DMS153 (cell line): ENCODE data around the gene BOK.
"Not testable (repeated sequence)": the region's sequence is repeated elsewhere in the genome, so short reads cannot be mapped to it uniquely, and the experiment has no call there.

Experiments
- DNase-seq: peaks from one replicate; lab custom pipeline; 2025; lab: John Stamatoyannopoulos, UW

BOK gene, protein sequence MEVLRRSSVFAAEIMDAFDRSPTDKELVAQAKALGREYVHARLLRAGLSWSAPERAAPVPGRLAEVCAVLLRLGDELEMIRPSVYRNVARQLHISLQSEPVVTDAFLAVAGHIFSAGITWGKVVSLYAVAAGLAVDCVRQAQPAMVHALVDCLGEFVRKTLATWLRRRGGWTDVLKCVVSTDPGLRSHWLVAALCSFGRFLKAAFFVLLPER

DNA sequence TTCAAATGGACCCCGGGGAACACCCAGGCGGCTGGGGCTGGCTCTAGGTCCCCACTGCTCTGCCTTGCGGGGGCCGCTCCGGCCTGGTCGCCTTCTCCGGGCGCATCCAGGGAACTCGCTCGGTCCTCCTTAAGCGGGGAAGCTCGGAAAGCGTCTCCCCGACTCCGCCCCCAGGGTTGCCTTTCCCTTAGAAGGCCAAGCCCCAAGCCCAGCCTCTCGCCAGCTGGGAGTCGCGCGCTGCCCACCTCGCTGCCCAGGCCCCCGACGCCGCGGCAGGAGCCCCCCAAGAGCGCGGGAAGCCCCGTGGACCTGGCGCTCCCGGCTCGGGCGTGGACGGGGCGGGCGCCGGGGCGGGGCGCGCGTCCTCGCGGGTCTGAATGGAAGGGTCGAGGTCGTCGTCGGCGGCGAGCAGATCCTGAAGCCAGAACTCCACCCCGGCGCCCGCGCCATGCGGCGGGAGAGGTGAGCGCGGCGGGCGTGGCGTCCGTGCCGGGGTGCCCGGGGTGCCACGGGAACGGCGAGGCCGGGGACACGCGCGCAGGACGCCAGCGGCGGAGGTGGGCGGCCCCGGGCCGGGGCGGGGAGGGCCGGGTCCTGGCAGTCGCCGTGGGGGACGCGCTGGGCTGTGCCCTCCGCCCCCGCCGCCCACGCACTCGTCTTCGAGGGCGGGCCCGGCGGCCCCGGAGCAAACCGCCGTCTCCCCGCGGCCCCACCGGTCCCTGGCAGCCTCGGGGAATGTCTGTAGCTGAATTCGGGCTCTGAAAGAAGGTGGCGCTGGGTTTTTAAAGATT, at the start of gene BOK:
TSS of gene BOK (plus strand) at position 214 of the 791 bp plus-strand sequence. CDS start 739 bp downstream, outside the sequence.
- peak; percentile 34 for DNase-seq

DNA sequence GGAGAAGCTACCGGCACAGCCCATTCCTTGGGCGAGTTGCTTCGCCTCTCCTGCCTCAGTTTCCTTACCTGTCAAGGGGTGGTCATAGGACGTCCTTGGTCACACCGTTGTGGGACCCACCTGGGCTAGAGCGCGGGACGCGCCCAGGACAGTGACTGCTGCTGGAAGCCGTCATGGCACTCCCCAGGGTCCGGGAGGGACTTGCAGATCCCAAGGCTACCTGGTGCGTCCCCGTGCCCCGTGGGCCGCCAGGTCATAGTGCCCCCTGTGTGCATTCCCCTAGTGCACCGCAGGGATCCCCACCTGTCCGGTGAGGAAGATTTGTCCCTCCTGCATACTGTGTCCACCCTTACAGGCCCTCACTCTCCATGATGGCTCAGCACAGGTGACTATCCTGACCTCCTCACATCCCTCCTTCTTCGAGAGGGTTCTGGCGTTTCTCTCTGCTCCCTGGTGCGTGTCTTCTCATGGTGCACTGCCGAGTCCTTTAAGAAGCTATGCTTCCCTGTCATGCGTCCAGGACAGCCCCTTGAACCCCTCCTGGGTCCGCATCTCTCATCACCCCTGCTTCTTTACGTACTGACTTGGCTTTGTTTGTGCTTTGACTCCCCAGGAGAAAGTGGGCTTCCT, 49.3 kb upstream of the BOK start:
- DNase-seq = no peak

DNA sequence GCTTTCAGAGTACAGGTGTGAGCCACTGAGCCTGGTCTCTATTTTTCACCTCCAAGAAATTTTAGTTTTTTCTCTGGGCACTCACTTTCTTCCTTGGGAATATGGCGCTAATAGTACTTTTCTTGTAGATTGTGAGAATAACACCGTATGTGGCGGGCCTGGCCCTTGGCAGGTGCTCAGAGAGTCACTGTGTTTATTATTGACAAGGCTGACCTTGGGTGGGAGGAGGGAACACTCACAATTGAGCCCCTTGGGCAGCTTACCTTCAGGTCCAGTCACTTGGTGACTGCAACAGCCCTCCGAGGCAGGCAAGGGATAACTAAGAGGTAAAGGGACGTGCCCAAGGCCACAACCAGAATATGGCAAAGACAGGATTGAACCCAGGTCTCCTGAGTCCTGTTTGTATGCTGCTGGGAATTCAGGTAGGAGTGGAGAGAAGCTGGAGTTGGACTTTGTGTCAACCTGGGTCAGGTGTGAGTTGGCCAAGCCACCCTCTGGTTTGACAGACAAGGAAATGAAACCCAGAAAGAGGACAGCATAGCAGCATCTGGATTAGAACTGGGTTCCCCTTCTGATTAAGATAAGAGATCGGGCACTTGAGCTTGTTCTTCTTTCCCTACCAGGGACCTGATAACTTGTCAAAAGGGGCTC, 47.3 kb upstream of the BOK start:
- no peak for DNase-seq

DNA sequence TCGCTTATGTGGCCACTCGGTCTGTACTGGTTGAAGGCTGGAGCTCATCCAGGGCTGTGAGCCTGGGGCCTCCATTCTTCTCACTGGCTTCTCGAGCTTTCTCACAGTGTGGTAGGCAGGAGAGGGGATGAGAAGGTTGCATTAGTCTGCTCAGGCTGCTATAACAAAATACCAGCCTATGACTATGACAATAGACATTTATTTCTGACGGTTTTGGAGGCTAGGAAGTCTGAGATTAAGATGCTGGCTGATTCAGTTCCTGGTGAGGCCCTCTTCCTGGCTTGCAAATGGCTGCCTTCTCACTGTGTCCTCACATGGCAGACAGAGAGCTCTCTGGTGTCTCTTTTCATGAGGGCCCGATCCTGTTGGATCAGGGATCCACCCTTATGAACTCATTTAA, 44.0 kb upstream of the BOK start:
- no peak for DNase-seq

DNA sequence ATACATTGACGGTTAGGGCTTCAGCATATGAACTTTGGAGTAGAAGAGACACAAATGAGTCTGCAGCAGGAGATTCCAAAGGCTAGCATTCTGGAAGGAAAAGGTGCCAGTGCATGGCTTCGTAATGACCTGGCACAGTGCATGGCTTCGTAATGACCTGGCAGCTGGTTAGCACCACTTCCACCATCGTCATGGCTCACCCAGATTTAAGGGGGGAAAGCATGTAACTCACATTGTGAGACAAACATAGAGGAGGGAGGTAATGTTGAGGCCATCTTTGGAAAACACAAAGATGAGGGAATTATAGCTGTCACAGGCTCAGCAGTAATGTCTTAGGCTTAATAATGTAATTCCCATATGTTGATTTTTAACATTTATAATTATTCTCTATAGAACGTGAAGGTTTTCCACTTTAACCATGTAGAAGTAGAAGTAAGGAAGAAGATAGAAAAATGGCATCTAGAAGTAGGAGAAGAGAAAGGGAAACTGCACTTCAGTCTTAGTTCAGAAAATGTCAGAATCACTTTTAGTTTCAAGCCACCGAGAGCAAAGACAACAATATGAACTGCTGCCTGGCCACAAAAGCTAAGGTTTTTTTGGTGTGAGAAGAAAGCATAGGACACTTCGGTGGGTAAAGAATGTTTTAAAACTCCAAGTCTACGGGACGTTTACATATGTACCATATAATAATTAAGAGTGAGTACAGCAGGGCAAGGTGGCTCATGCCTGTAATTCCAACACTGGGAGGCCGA, 43.4 kb upstream of the BOK start:
- DNase-seq = no peak

DNA sequence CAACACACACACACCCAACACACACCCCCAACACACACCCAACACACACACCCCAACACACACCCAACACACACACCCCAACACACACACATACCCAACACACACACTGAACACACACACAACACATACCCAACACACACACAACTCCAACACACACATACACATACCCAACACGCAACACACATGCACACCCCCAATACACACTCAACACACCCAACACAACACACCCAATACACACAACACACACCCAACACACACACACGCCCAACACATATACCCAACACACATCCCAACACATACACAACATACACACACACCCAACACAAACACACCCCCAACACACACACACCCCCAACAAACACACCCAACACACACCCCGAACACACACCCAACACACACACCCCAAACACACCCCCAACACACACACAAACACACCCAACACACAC, 42.0 kb upstream of the BOK start:
- DNase-seq = no peak

DNA sequence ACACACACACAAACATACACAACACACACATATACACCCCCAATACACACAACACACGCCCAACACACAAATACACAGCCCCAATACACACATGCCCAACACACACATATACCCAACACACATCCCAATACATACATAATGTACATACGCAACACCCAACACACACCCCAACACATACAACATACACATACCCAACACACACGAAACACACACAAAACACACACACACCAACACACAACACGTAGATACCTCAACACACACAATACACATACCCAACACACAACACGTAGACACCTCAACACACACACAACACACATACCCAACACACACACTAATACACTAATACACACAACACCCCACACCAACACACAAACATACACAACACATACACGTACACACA, 41.2 kb upstream of the BOK start:
- no peak for DNase-seq

DNA sequence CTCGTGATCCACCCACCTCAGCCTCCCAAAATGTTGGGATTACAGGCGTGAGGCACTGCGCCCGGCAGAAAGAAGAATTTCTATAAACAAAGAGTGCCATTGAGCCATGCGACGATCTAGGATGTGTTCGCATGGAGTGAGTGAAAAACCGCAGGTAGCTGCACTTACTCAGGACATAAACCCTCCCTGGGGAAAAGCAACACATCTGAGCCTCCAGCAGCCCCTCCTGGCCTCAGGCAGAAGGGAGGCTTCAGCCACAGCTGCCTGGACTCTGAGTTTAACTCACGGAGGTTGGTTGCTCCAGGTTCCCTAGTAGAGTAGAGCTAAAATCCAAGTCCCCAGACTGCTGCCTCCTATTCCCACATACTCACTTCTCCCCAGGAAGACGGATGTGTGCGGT, 38.9 kb upstream of the BOK start:
- no peak for DNase-seq

DNA sequence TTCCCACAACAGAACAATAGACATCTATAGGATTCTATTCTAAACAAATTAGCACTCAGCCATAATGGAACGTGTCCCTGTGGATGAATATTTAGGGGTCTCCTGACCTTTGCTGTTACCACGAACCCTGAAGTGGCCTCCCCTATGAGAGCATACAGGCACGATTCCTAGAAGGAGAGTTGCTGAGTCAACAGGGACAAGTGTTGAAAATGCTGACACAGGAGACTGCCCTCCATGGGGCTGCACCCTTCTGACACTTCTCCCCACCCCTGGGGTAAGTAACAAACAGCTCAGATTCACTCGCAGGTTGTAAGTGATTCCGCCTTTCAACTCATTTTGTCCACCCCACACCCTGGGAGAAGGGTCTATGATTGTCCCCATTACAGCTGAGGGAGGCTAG, 36.1 kb upstream of the BOK start:
- no peak for DNase-seq

DNA sequence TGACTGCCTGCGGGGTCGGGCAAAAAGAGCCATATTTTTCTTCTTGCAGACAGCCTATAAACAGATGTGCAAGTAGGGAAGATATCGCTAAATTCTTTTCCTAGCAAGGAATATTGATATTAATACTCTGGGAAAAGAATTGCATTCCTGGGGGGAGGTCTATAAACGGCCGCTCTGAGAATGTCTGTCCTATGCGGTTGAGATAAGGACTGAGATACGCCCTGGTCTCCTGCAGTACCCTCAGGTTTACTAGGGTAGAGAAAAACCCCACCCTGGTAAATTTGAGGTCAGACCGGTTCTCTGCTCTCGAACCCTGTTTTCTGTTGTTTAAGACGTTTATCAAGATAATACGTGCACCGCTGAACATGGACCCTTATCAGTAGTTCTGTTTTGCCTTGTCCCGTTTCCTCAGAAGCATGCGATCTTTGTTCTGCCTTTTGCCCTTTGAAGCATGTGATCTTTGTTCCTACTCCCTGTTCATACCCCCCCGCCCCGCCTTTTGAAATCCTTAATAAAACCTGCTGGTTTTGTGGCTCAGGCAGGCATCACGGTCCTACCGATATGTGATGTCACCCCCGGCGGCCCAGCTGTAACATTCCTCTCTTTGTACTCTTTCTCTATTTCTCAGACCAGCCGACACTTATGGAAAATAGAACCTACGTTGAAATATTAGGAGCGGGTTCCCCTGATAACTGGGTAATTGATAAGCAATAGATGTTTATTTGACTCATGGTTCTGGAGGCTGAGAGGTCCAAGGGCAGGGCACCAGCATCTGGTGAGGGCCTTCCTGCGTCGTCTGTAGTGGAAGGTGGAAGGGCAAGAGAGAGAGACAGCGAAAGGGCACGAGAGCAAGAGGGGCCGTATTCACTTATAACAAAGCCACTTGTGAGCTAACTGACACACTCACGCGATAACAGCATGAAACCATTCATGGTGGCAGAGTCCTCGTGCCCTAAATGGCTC, 32.4 kb upstream of the BOK start:
- DNase-seq = not testable (repeated sequence)

DNA sequence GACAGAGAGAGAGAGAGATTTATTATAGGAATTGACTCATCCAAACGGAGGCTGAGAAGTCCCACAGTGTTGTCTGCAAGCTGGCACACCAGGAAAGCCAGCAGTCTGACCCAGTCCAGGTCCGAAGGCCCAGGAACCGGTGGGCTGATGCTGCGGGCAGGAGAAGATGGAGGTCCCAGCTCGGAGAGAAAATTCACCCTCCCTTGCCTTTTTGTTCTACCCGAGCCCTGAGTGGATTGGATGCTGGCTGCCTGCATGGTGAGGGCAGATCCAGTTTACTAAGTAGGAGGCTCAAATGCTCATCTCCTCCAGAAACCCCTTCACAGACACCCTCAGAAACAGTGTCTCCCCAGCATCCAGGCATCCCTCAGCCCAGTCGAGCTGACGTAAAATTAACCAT, 28.0 kb upstream of the BOK start:
- DNase-seq = no peak

DNA sequence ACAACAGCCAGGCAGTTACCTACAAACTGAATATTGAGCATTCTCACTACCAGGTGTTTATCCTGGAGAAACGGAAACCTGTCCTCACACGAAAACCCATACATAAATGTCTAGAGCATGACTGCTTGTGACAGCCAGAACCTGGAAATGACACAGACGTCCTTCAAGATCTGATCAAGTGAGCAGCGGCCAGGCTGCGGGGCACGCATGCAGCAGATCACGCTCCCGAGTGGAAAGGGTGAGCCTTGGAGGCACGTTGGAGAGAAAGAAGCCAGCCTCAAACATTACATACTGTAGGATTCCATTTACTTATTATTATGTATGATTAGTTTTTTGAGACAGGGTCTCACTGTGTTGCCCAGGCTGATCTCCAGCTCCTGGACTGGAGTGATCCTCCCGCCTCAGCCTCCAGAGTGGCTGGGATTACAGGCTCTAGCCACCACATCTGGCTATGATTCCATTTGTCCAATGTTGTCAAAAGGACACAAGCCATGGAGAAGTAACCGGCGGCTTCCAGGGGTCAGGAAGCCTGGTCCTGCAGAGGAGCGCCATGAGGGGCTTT, 27.3 kb upstream of the BOK start:
- no peak for DNase-seq

DNA sequence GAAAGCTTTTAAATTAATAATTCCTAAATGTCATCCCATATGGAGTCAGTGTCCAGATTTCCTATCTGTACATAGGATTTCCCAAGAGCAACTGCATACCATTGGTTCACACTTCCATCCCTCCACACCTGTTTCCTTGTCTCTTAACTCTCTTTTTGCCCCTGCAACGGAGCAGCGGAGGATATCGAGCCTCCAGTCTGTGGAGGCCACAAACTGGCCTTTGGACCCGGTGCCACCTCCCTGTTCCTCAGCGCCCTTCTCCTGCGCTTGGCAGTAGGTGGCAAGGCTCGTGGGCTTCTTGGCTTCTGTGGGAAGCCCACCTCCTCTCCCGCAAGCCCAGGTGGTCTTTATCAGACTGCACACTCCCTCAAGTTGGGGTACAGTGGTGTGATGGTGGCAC, 26.4 kb upstream of the BOK start:
- no peak for DNase-seq

DNA sequence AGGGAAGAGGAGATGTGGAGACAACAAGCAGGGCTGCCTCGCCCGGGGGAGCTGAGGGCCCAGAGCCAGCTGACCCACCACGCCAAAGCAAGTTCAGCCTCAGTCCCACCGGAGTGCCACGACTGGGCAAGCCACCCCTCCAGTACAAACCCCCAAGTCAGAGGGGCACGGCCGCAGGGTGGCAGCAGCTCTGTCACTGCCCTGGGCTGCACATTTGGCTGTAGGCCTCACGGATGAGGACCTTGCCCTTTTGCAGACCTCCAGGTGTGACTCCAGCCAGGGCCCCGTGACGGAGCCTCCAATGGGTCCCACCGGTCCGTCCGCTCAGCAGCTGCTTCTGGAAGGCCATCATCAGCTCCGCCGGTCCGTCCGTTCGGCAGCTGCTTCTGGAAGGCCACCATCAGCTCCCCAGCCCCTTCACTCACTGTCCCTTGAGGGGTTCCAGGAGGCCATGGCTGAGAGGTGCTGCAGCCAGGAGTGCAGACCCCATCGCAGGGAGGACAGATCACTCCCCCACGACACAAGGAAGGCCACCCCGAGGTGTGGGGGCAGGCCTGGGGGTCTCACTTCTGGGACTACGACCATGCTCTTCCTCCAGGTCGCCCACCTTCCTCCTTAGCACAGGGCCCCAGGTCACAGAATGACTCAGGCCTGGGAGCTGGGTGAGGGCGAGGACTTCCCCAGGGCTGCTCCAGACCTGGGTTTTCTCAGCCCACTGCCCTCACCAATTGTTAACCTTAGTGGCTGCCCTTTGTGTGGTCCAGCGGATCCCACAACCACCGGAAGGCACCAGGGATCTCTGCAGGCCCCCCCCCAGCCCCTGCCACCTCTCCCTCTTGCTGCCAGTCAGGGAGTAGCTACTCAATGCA, 25.6 kb upstream of the BOK start:
- no peak for DNase-seq

DNA sequence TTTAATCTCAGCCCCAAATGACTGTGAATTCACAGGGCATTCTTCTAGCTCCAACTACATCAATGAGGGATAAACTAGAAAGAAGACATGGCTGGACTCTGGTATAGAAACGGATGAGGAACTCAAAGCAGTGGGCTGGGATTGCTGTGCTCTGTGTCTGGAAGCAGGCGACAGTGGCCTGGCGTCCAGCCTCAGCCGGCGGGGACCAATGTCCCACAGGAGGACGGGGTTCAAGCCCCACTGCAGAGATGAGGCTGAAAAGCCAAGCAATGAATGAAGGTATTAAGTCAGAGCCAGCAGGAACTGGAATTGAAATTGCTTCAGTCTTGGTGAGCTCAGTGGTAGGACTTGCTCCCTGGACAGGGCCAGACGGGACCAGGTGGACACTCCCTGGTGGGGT, 24.3 kb upstream of the BOK start:
- no peak for DNase-seq

DNA sequence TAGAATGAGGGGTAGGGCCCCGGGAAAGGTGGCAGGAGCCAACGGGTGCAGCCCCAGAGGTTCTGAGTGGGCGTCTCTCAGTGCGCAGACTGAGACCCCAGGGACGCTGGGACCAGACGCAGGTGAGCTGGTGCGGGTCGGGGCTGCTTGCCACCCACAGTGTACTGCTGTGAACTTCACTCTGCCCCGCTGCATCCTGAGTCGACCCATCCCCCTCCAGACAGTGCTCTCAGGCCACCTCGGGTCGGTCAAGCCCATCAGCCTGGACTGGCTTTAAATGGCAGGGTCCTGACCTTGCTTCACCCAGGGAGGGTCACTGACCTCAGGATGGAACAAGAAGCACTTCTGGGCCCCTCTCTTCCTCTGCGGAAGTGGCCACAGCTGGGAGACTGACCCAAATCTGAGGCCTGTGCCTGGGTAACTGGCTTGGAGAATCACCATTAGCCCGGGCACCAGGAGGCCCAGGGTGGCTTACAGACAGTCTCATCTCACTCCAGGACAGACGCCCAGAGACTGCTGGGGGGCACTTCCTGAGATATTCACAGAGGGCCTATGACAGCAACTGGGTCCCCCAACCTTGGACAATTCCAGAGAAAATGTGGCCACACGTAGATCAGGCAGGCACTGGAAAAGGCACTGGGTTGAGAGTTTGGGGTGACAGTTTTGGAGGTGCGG, 23.7 kb upstream of the BOK start:
- no peak for DNase-seq

DNA sequence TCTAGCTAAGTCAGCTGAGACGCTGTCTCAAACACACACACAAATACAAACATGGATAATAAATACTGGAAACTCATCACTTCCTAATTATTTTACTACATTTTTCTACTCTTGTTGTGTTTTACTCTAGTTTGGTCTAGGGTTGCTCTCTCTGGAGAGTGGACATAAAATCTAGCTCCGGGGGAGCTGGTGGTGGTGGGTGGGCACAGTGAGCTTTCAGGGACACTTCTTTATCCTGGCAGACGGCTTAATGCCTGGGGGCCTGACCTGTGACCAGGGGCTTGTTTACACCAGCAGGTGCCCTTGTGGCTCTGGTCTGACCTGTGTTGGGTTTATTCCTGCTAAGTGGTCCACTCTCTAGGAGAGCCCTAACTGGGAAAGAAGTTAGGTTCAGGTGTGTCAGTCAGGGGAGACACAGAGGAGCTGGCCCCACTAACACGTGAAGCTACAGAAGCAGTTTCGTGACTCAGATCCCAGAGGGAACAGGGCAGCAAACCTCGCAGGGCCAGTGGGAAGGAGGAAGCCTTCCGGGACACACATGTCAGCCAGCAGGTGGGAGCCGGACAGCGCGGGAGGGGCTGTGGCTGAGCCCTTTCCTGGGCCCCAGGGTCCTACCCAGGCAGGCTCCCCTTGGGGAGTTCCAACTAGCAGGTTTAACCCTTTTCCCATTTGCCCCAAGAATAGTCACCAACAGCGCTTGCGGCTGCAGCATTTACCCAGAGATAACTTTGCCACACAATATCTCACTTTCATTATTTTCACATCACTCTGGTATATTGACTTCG, 22.5 kb upstream of the BOK start:
- no peak for DNase-seq
